Spleen (tissue), 11 donors: Measurements from ENCODE around the gene PRKCD. TPM values are rescaled to one million over a fixed set of nuclear protein-coding genes. Genes with fewer than 3 reads are reported as not detected.

Experiments
- DNase-seq: peaks from one replicate; pipeline ENCODE4 v3.0.0-alpha.2; 2020
- H3K27ac ChIP-seq, 8 donors: fragments of 200-600 bp; sonication (generic) in 7 of 8; 1 replicate in 4 of 8; 2 replicates in 4 of 8; pipeline versions ENCODE4 v1.5.0 to v1.8.0; 2016 to 2021; ENCODE audit warnings: inconsistent platforms in 4 of 8, mild to moderate bottlenecking in 4 of 8, moderate library complexity in 1 of 8
- H3K27me3 ChIP-seq, 7 donors: fragments of 200-600 bp; sonication (generic) in 6 of 7; replicated peaks in 1 of 7; 1 replicate in 4 of 7; 2 replicates in 3 of 7; pipeline versions ENCODE4 v1.5.0 to v1.8.0; 2016 to 2021; ENCODE audit warnings: inconsistent platforms in 3 of 7, mild to moderate bottlenecking in 1 of 7
- H3K36me3 ChIP-seq, 6 donors: fragments of 200-600 bp; sonication (generic) in 5 of 6; 1 replicate in 4 of 6; 2 replicates in 2 of 6; pipeline versions ENCODE4 v1.5.0 to v1.8.0; 2016 to 2021; ENCODE audit warnings: inconsistent platforms in 2 of 6
- H3K4me1 ChIP-seq, 6 donors: fragments of 200-600 bp; sonication (generic) in 5 of 6; 1 replicate in 3 of 6; 2 replicates in 3 of 6; pipeline versions ENCODE4 v1.5.0 to v1.8.0; 2016 to 2021; ENCODE audit warnings: inconsistent platforms in 3 of 6
- H3K4me3 ChIP-seq, 8 donors: fragments of 200-600 bp; sonication (generic) in 7 of 8; 1 replicate in 4 of 8; 2 replicates in 4 of 8; pipeline versions ENCODE4 v1.5.0 to v1.8.0; 2016 to 2021; ENCODE audit warnings: inconsistent platforms in 4 of 8, mild to moderate bottlenecking in 4 of 8, moderate library complexity in 2 of 8
- H3K9me3 ChIP-seq, 8 donors: fragments of 200-600 bp; sonication (generic) in 7 of 8; 1 replicate in 4 of 8; 2 replicates in 4 of 8; pipeline versions ENCODE4 v1.5.0 to v1.8.0; 2016 to 2021; ENCODE audit warnings: inconsistent platforms in 4 of 8
- CTCF ChIP-seq, 11 experiments: fragments of 200-600 bp in 7 of 11; fragments of 450-650 bp in 4 of 11; sonication (generic) in 4 of 11; IDR thresholded peaks in 8 of 11; conservative IDR thresholded peaks in 3 of 11; 1 replicate in 7 of 11; 2 replicates in 4 of 11; pipeline versions ENCODE4 v1.4.0 to v1.8.0; 2016 to 2021; ENCODE audit warnings: antibody characterized with exemption in 11 of 11, inconsistent platforms in 4 of 11, mild to moderate bottlenecking in 1 of 11
- POLR2A ChIP-seq, 3 donors: fragments of 450-650 bp; IDR thresholded peaks; one replicate each; pipeline ENCODE4 v1.5.1; 2017; ENCODE audit warnings: antibody characterized with exemption in 3 of 3, mild to moderate bottlenecking in 1 of 3
- POLR2AphosphoS5 ChIP-seq, 3 donors: sonication (generic); formaldehyde crosslinking; IDR thresholded peaks; one replicate each; pipeline ENCODE4 v1.5.1; 2017; ENCODE audit warnings: antibody characterized with exemption in 3 of 3
- WGBS, 5 donors: extraction: QIAGEN DNeasy Blood & Tissue Kit in 3 of 5; methylation state at CpG; one replicate each; pipeline versions ENCODE4 v1.1.5 to v1.1.7; 2013 to 2018; 5-methylcytosine and 5-hydroxymethylcytosine counted together
- intact Hi-C: fragments of 100-400 bp; cut with DNase I; formaldehyde crosslinking; loops from one replicate; pipeline ENCODE4 v1.15.0; 2023; ENCODE audit warnings: low total_unique reads
- polyA plus RNA-seq, 3 donors: library from polyadenylated mRNA; stranded (reverse); fragments of 200-250 nt; gene quantifications; one replicate each; pipeline ENCODE4 v1.2.1, GENCODE V29; 2013
- total RNA-seq, 7 donors: library from RNA; depleted of rRNA in 3 of 7; stranded (reverse); fragments of >200 nt in 3 of 7; fragmentation: NEBNext Ultra II Directional in 4 of 7; extraction: Animal tissue kit (Norgen Biotek cat#: 25700) in 4 of 7; gene quantifications; one replicate each; pipeline versions ENCODE4 v1.1.0 to v1.2.1, GENCODE V29; 2016 to 2021
- donor health status: healthy with polysubstance abuse.
- donor health status: DM: no; HTN: no; CAD: no; lungs with moderate emphysema.
- donor health status: DM: no; HTN: no; CAD: no.
- donor health status: Bipolar disorder and iron deficiency.
- donor health status: healthy.
- donor health status: DM: no; HTN: no; CAD: no.
- donor health status: DM: yes; HTN: yes; CAD: no.

Gene PRKCD
- total and polyA plus RNA-seq, 10 donors = 22.2 to 100 (median 48.5) TPM

DNA sequence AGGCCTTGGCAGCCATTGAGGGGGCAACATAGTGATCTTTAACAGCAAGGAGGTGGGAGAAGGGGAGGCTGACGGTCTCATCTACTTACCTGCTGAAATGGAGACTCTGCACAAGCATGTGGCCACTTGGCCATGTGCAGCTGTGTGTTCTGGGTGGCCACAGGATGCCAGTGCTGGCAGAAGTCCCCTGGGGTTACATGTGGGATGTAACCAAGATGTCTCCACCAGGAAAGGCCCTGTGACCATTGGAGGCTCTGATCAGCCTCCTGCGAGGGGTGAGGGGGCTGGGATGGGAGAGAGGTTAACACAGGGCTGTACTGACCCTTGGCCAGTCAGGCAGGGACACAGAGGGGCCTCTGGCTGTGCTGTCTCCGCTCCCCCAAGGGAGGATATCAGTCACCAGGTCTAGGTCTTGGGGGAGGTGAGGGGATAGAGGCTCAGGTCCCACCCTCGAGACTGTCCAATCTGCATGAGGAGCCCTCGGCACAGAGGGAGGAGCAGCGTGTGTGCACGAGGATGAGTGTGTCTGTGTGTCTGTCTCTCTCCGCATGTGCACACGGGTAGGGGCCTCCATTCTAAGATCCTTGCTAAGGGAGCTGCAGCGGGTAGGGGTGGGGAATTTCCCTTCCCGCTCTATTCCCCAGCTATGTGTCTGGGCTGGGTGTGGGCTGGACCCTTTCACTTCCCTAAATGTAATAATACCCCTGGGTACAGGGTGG is 19.5 kb downstream of the PRKCD start:
- peak; percentile 88 for DNase-seq
- peak overlapping the region in 3 of 8 donors; percentile 51 to 74 (median 64) for H3K27ac ChIP-seq
- no peaks in the 10 kb centered on the region for H3K27me3 ChIP-seq
- peaks cover 0 to 62% (median 50%) of the 10 kb centered on the region in 6 donors for H3K4me1 ChIP-seq
- peak overlapping the region in 1 of 8 donors; percentile 44 for H3K4me3 ChIP-seq
- peak in 1 of 3 donors; percentile 54 for TF ChIP-seq POLR2AphosphoS5 (IDR thresholded peaks at IDR 0.05)
- TF ChIP-seq CTCF (IDR thresholded peaks at IDR 0.05 in 8 of 11, conservative IDR thresholded peaks at IDR 0.05 in 3 of 11) = no peak
- no peaks in the 10 kb centered on the region for H3K9me3 ChIP-seq
- intact Hi-C loops = no loop called here
- H3K36me3 ChIP-seq = peaks cover 0 to 100% (median 70%) of the 10 kb centered on the region in 6 donors
- WGBS, 5 donors = 58 to 74% (median 68%) methylated on average over 7 to 11 of the region's 11 CpGs

GRCh38 chr3:53181024-53181371 is 20.0 kb downstream of the PRKCD start:
- no peak for DNase-seq
- intact Hi-C loops = no loop called here
- Histone ChIP-seq H3K4me1 (peaks cover 0 to 57% (median 45%) of the 10 kb centered on the region in 6 donors), H3K4me3 (peak overlapping the region in 1 of 8 donors; percentile 44), H3K36me3 (peaks cover 0 to 100% (median 76%) of the 10 kb centered on the region in 6 donors), H3K27ac (peak overlapping the region in 4 of 8 donors; percentile 26 to 74 (median 50)), H3K27me3 (no peaks in the 10 kb centered on the region), H3K9me3 (no peaks in the 10 kb centered on the region)
- WGBS, 5 donors = 51 to 67% (median 55%) methylated on average over 3 to 4 of the region's 4 CpGs
- TF ChIP-seq POLR2AphosphoS5 (IDR thresholded peaks at IDR 0.05) (peak in 1 of 3 donors; percentile 5), CTCF (IDR thresholded peaks at IDR 0.05 in 8 of 11, conservative IDR thresholded peaks at IDR 0.05 in 3 of 11) (no peak)

GRCh38 chr3:53181528-53181927 is 20.5 kb downstream of the PRKCD start:
- 91 to 100% (median 96%) methylated on average over 8 to 11 of the region's 11 CpGs for WGBS, 5 donors
- Histone ChIP-seq H3K4me1 (peaks cover 0 to 52% (median 40%) of the 10 kb centered on the region in 6 donors), H3K27ac (peak overlapping the region in 2 of 8 donors; percentile 49 to 74), H3K9me3 (no peaks in the 10 kb centered on the region), H3K36me3 (peaks cover 0 to 100% (median 81%) of the 10 kb centered on the region in 6 donors), H3K27me3 (no peaks in the 10 kb centered on the region), H3K4me3 (no peak overlapping the region)
- TF ChIP-seq CTCF (IDR thresholded peaks at IDR 0.05 in 8 of 11, conservative IDR thresholded peaks at IDR 0.05 in 3 of 11) (no peak), POLR2AphosphoS5 (IDR thresholded peaks at IDR 0.05) (no peak), POLR2A (IDR thresholded peaks at IDR 0.05) (no peak)
- intact Hi-C loops = no loop called here
- DNase-seq = peak; percentile 56

GRCh38 chr3:53182764-53183355 is 21.9 kb downstream of the PRKCD start:
- DNase-seq = peak; percentile 70
- peaks cover 0 to 40% (median 32%) of the 10 kb centered on the region in 6 donors for H3K4me1 ChIP-seq
- H3K9me3 ChIP-seq = no peaks in the 10 kb centered on the region
- H3K4me3 ChIP-seq = no peak overlapping the region
- H3K36me3 ChIP-seq = peaks cover 0 to 100% (median 91%) of the 10 kb centered on the region in 6 donors
- no peak for TF ChIP-seq CTCF (IDR thresholded peaks at IDR 0.05 in 8 of 11, conservative IDR thresholded peaks at IDR 0.05 in 3 of 11)
- TF ChIP-seq POLR2A (IDR thresholded peaks at IDR 0.05) = no peak
- no peak for TF ChIP-seq POLR2AphosphoS5 (IDR thresholded peaks at IDR 0.05)
- H3K27ac ChIP-seq = no peak overlapping the region
- H3K27me3 ChIP-seq = no peaks in the 10 kb centered on the region
- WGBS, 5 donors = 87 to 96% (median 91%) methylated on average over 20 of the region's 20 CpGs
- intact Hi-C loops = no loop called here
